Measurements from ENCODE around the gene ENOX2.

The ENOX2 gene

GRCh38 chrX:130645955-130646583, 256.9 kb downstream of the ENOX2 start:
- Histone ChIP-seq H3K9ac (ENCODE audit: low read depth, low read length) (no peak overlapping the region), H3K4me3 (ENCODE audit: low read depth, low read length) (no peak overlapping the region), H3K36me3 (ENCODE audit: control insufficient read depth, insufficient read depth, low read length) (no peaks in the 10 kb centered on the region), H3K4me1 (ENCODE audit: control insufficient read depth, insufficient read depth, low read length) (no peaks in the 10 kb centered on the region), H3K27me3 (ENCODE audit: control insufficient read depth, insufficient read depth, low read length) (no peaks in the 10 kb centered on the region), H3K9me3 (ENCODE audit: control insufficient read depth, insufficient read depth, low read length) (no peaks in the 10 kb centered on the region)

DNA sequence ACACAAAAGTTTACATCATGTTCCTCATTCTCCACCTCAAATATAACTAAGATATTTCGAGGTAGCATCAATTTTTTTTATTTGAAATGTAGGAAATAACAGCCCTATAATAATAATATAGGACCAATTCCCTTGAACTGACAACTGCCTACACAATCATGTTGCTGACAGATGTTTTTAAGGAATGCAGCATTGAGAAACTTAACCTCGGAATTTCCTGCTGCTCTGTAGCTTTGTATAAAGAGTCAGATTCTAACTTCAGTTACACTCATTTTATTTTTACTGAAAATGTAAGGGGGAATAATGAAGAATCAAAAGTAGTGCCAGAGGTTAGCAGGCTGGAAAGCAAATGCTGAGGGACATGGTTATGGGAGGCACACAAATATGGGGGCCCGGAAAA, 265.4 kb downstream of the ENOX2 start:
- Histone ChIP-seq H3K9ac (ENCODE audit: low read depth, low read length) (no peak overlapping the region), H3K4me3 (ENCODE audit: low read depth, low read length) (no peak overlapping the region), H3K9me3 (ENCODE audit: control insufficient read depth, insufficient read depth, low read length) (no peaks in the 10 kb centered on the region)

DNA sequence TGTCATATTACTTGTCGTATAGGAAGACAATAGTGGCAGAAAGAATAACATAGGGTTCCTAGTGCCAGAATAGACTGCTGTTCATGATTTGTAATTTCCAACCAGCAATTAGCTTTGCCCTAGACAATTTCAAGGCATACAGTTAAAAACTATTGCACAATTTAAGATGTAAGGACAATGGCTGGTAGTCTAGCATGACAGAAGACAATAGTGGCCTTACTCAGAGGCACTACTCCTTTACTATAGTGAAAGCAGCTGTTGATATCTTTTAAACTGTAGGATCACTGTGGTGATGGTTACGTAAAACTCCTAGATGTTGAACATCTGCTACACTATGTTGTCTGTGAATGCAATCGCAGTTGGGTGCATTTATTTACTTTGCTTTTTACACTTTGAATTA, 266.7 kb downstream of the ENOX2 start:
- Histone ChIP-seq H3K27me3 (ENCODE audit: control insufficient read depth, insufficient read depth, low read length) (no peaks in the 10 kb centered on the region), H3K36me3 (ENCODE audit: control insufficient read depth, insufficient read depth, low read length) (no peaks in the 10 kb centered on the region), H3K9me3 (ENCODE audit: control insufficient read depth, insufficient read depth, low read length) (no peaks in the 10 kb centered on the region), H3K4me1 (ENCODE audit: control insufficient read depth, insufficient read depth, low read length) (peaks cover 11% of the 10 kb centered on the region), H3K9ac (ENCODE audit: low read depth, low read length) (no peak overlapping the region), H3K4me3 (ENCODE audit: low read depth, low read length) (no peak overlapping the region)

More for the DNA sequence above, 265.4 kb downstream of the ENOX2 start:
- no peaks in the 10 kb centered on the region for H3K27me3 ChIP-seq (ENCODE audit: control insufficient read depth, insufficient read depth, low read length)
- H3K4me1 ChIP-seq (ENCODE audit: control insufficient read depth, insufficient read depth, low read length), result peaks cover 3% of the 10 kb centered on the region
- H3K36me3 ChIP-seq (ENCODE audit: control insufficient read depth, insufficient read depth, low read length), result no peaks in the 10 kb centered on the region

DNA sequence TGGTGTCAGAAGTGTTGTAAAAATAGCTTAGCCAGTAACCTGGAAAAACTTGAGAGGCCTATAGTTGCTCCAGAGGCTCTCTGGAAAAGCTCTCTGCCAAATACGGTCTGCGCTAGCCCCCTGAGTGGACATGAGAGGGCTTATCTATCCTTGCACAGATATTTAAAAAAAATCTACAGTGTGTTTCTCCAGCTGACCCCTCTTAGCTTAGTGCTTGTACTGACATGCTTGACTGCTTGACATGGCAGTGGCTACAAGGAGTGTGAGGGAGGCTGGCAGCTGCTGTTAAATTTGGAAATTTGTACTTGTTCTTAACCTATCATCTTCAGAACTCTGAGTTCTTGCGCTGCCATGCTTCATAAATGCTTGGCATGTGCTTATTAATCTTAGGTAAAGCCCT, 272.0 kb downstream of the ENOX2 start:
- H3K9ac ChIP-seq (ENCODE audit: low read depth, low read length), result no peak overlapping the region
- no peak overlapping the region for H3K4me3 ChIP-seq (ENCODE audit: low read depth, low read length)
- H3K36me3 ChIP-seq (ENCODE audit: control insufficient read depth, insufficient read depth, low read length), result no peaks in the 10 kb centered on the region
- H3K9me3 ChIP-seq (ENCODE audit: control insufficient read depth, insufficient read depth, low read length), result no peaks in the 10 kb centered on the region
- H3K27me3 ChIP-seq (ENCODE audit: control insufficient read depth, insufficient read depth, low read length), result no peaks in the 10 kb centered on the region
- H3K4me1 ChIP-seq (ENCODE audit: control insufficient read depth, insufficient read depth, low read length), result peaks cover 17% of the 10 kb centered on the region

- Histone ChIP-seq H3K27me3 (ENCODE audit: control insufficient read depth, insufficient read depth, low read length) (no peaks in the 10 kb centered on the region), H3K9ac (ENCODE audit: low read depth, low read length) (no peak overlapping the region), H3K9me3 (ENCODE audit: control insufficient read depth, insufficient read depth, low read length) (no peaks in the 10 kb centered on the region), H3K36me3 (ENCODE audit: control insufficient read depth, insufficient read depth, low read length) (no peaks in the 10 kb centered on the region), H3K4me3 (ENCODE audit: low read depth, low read length) (no peak overlapping the region), H3K4me1 (ENCODE audit: control insufficient read depth, insufficient read depth, low read length) (peaks cover 24% of the 10 kb centered on the region)
Observed at GRCh38 chrX:130628516-130628915, 274.5 kb downstream of the ENOX2 start.

DNA sequence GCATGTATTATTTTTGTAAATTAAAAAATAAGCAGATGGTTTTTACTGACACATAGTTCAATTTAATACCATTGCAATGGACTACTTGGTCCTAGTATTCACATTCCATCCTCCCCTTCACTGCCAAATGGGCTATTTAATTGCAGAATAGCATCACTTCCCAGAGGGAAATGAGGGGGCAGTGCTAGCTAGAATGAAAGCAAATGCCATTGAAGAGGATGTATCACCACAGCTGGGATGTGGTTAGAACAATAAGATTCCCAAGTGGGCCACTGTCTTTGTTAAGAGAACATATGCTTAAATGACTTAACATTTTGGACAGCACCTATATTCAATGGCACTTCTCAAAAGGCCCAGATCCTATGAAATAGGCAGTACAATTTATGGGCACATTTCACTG, 276.5 kb downstream of the ENOX2 start:
- Histone ChIP-seq H3K9me3 (ENCODE audit: control insufficient read depth, insufficient read depth, low read length) (no peaks in the 10 kb centered on the region), H3K4me3 (ENCODE audit: low read depth, low read length) (no peak overlapping the region), H3K36me3 (ENCODE audit: control insufficient read depth, insufficient read depth, low read length) (no peaks in the 10 kb centered on the region), H3K27me3 (ENCODE audit: control insufficient read depth, insufficient read depth, low read length) (no peaks in the 10 kb centered on the region), H3K4me1 (ENCODE audit: control insufficient read depth, insufficient read depth, low read length) (peaks cover 20% of the 10 kb centered on the region), H3K9ac (ENCODE audit: low read depth, low read length) (no peak overlapping the region)

GRCh38 chrX:130625386-130625785, 277.6 kb downstream of the ENOX2 start:
- H3K27me3 ChIP-seq (ENCODE audit: control insufficient read depth, insufficient read depth, low read length), result no peaks in the 10 kb centered on the region
- no peak overlapping the region for H3K9ac ChIP-seq (ENCODE audit: low read depth, low read length)

GRCh38 chrX:130623518-130623917, 279.5 kb downstream of the ENOX2 start:
- H3K9ac ChIP-seq (ENCODE audit: low read depth, low read length), result no peak overlapping the region
- H3K27me3 ChIP-seq (ENCODE audit: control insufficient read depth, insufficient read depth, low read length), result no peaks in the 10 kb centered on the region
- peaks cover 20% of the 10 kb centered on the region for H3K4me1 ChIP-seq (ENCODE audit: control insufficient read depth, insufficient read depth, low read length)
- H3K4me3 ChIP-seq (ENCODE audit: low read depth, low read length), result no peak overlapping the region
- no peaks in the 10 kb centered on the region for H3K9me3 ChIP-seq (ENCODE audit: control insufficient read depth, insufficient read depth, low read length)
- H3K36me3 ChIP-seq (ENCODE audit: control insufficient read depth, insufficient read depth, low read length), result no peaks in the 10 kb centered on the region

More at GRCh38 chrX:130625386-130625785, 277.6 kb downstream of the ENOX2 start:
- Histone ChIP-seq H3K36me3 (ENCODE audit: control insufficient read depth, insufficient read depth, low read length) (no peaks in the 10 kb centered on the region), H3K4me3 (ENCODE audit: low read depth, low read length) (no peak overlapping the region), H3K9me3 (ENCODE audit: control insufficient read depth, insufficient read depth, low read length) (no peaks in the 10 kb centered on the region), H3K4me1 (ENCODE audit: control insufficient read depth, insufficient read depth, low read length) (peaks cover 20% of the 10 kb centered on the region)

DNA sequence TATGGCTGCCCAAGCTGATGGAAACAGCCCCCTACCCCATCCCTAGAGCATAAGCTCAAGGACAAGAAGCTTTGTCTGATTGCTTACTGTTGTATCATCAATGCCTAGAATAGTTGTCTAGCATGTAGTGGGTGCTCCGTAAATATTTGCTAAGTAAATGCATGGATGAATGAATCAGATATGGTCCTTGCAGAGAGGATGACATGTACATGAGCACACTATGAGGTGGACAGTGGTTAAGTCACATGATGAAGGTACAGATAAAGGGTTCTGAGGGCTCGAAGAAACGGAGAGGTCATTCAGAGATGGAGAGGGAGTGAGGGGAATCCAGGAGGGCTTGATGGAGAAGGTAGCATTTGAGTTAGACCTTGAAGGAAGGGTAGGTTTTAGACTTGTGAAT, 287.1 kb downstream of the ENOX2 start:
- no peak overlapping the region for H3K4me3 ChIP-seq (ENCODE audit: low read depth, low read length)
- H3K9ac ChIP-seq (ENCODE audit: low read depth, low read length), result no peak overlapping the region
- H3K27me3 ChIP-seq (ENCODE audit: control insufficient read depth, insufficient read depth, low read length), result no peaks in the 10 kb centered on the region
- H3K9me3 ChIP-seq (ENCODE audit: control insufficient read depth, insufficient read depth, low read length), result no peaks in the 10 kb centered on the region
- H3K4me1 ChIP-seq (ENCODE audit: control insufficient read depth, insufficient read depth, low read length), result no peaks in the 10 kb centered on the region
- H3K36me3 ChIP-seq (ENCODE audit: control insufficient read depth, insufficient read depth, low read length), result no peaks in the 10 kb centered on the region

DNA sequence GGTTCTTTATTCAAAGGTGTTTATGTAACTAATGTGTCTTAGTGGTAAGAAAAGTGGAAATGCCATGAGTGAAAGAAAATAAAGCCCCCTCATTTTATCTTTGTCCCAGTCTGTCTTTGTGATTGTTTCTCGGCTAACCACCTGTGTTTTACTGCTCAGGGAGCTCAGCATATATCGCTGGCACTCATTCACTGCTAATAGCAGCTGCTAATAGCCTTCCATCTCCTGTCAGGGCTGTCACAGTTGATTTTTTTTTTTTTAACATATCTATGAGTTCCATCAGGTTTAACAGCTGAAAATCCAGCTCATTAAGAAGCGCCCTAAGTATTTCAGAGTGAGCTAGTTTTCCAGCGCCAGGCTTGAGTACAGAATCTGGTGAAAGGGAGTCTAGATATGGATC, 295.6 kb downstream of the ENOX2 start:
- Histone ChIP-seq H3K9me3 (ENCODE audit: control insufficient read depth, insufficient read depth, low read length) (no peaks in the 10 kb centered on the region), H3K27me3 (ENCODE audit: control insufficient read depth, insufficient read depth, low read length) (no peaks in the 10 kb centered on the region), H3K4me1 (ENCODE audit: control insufficient read depth, insufficient read depth, low read length) (no peaks in the 10 kb centered on the region), H3K4me3 (ENCODE audit: low read depth, low read length) (no peak overlapping the region), H3K9ac (ENCODE audit: low read depth, low read length) (no peak overlapping the region), H3K36me3 (ENCODE audit: control insufficient read depth, insufficient read depth, low read length) (no peaks in the 10 kb centered on the region)

DNA sequence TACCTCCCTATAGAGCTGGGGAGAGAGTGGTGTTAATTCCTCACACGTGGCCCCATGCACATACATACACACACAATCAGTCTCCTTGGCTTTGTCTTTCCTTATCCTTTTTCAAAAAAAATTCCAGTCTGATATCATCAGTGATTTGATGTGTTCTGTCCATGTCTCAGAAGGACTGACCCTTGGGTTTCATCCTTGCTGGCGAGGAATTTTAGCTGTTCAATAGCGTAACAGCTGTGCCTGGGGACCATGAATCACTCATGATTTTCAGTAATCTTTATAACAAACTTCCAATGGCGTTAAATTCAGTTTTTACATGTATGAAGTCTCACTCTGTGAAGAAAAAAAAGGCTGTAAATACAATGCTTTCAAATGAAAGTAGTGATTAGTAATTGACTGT, 296.6 kb downstream of the ENOX2 start:
- H3K9me3 ChIP-seq (ENCODE audit: control insufficient read depth, insufficient read depth, low read length), result no peaks in the 10 kb centered on the region
- no peak overlapping the region for H3K9ac ChIP-seq (ENCODE audit: low read depth, low read length)
- H3K27me3 ChIP-seq (ENCODE audit: control insufficient read depth, insufficient read depth, low read length), result no peaks in the 10 kb centered on the region

GRCh38 chrX:130604882-130605281, 298.1 kb downstream of the ENOX2 start:
- no peaks in the 10 kb centered on the region for H3K36me3 ChIP-seq (ENCODE audit: control insufficient read depth, insufficient read depth, low read length)
- H3K9ac ChIP-seq (ENCODE audit: low read depth, low read length), result no peak overlapping the region
- H3K27me3 ChIP-seq (ENCODE audit: control insufficient read depth, insufficient read depth, low read length), result no peaks in the 10 kb centered on the region
- no peaks in the 10 kb centered on the region for H3K4me1 ChIP-seq (ENCODE audit: control insufficient read depth, insufficient read depth, low read length)
- no peak overlapping the region for H3K4me3 ChIP-seq (ENCODE audit: low read depth, low read length)
- no peaks in the 10 kb centered on the region for H3K9me3 ChIP-seq (ENCODE audit: control insufficient read depth, insufficient read depth, low read length)

More for the DNA sequence above, 296.6 kb downstream of the ENOX2 start:
- no peaks in the 10 kb centered on the region for H3K4me1 ChIP-seq (ENCODE audit: control insufficient read depth, insufficient read depth, low read length)
- no peak overlapping the region for H3K4me3 ChIP-seq (ENCODE audit: low read depth, low read length)
- no peaks in the 10 kb centered on the region for H3K36me3 ChIP-seq (ENCODE audit: control insufficient read depth, insufficient read depth, low read length)

Measured in iPS-15b (cell line).